WTC11 (cell line): ENCODE measurements around the gene ZNF860. TPM values are rescaled to one million over a fixed set of nuclear protein-coding genes. Genes with fewer than 3 reads are reported as not detected.

Source experiments
- CBFB ChIP-seq: sonication (generic); formaldehyde crosslinking; IDR thresholded peaks from 2 replicates; pipeline ENCODE4 v1.8.1; 2022; ENCODE audit warnings: mild to moderate bottlenecking, low read depth, missing genetic modification reagents
- CDX4 ChIP-seq: fragments of 250-450 bp; sonication (Bioruptor Pico); IDR thresholded peaks from 2 replicates; pipeline ENCODE4 v1.9.0; 2021; ENCODE audit warnings: moderate library complexity, mild to moderate bottlenecking, inconsistent platforms, borderline replicate concordance
- CREB1 ChIP-seq: sonication (generic); formaldehyde crosslinking; IDR thresholded peaks from 2 replicates; pipeline ENCODE4 v1.8.0; 2023; ENCODE audit warnings: mild to moderate bottlenecking, missing genetic modification reagents
- FOXK1 ChIP-seq: sonication (generic); formaldehyde crosslinking; IDR thresholded peaks from 2 replicates; pipeline ENCODE4 v1.8.0; 2022; ENCODE audit warnings: mild to moderate bottlenecking, moderate library complexity, missing genetic modification reagents
- FOXP1 ChIP-seq: sonication (generic); formaldehyde crosslinking; IDR thresholded peaks from 2 replicates; pipeline ENCODE4 v1.8.0; 2022; ENCODE audit warnings: missing genetic modification reagents, mild to moderate bottlenecking, moderate library complexity, borderline replicate concordance
- IRF2 ChIP-seq: sonication (generic); formaldehyde crosslinking; IDR thresholded peaks from 2 replicates; pipeline ENCODE4 v1.8.0; 2022; ENCODE audit warnings: low read depth, missing genetic modification reagents, borderline replicate concordance
- KAT7 ChIP-seq: sonication (generic); formaldehyde crosslinking; IDR thresholded peaks from 2 replicates; pipeline ENCODE4 v1.8.1; 2023; ENCODE audit warnings: missing genetic modification reagents, mild to moderate bottlenecking, borderline replicate concordance
- NFE2L1 ChIP-seq: sonication (generic); formaldehyde crosslinking; IDR thresholded peaks from 2 replicates; pipeline ENCODE4 v1.8.1; 2023; ENCODE audit warnings: missing genetic modification reagents
- NR3C1 ChIP-seq: sonication (generic); formaldehyde crosslinking; conservative IDR thresholded peaks from 2 replicates; pipeline ENCODE4 v1.8.1; 2023; ENCODE audit warnings: low read depth, mild to moderate bottlenecking, missing genetic modification reagents
- OVOL2 ChIP-seq: fragments of 250-450 bp; sonication (Bioruptor Pico); IDR thresholded peaks from 2 replicates; pipeline ENCODE4 v1.9.0; 2021; ENCODE audit warnings: mild to moderate bottlenecking, borderline replicate concordance
- PRDM15 ChIP-seq: sonication (generic); formaldehyde crosslinking; IDR thresholded peaks from 2 replicates; pipeline ENCODE4 v1.8.0; 2022; ENCODE audit warnings: missing genetic modification reagents
- RELA ChIP-seq: sonication (generic); formaldehyde crosslinking; IDR thresholded peaks from 2 replicates; pipeline ENCODE4 v1.8.1; 2022; ENCODE audit warnings: missing genetic modification reagents, mild to moderate bottlenecking, borderline replicate concordance
- TCF7 ChIP-seq: sonication (generic); formaldehyde crosslinking; IDR thresholded peaks from 2 replicates; pipeline ENCODE4 v1.8.0; 2022; ENCODE audit warnings: mild to moderate bottlenecking, low read depth, missing genetic modification reagents, moderate library complexity
- TEAD1 ChIP-seq: sonication (generic); formaldehyde crosslinking; IDR thresholded peaks from 2 replicates; pipeline ENCODE4 v1.8.0; 2022; ENCODE audit warnings: mild to moderate bottlenecking, missing genetic modification reagents
- TP53 ChIP-seq: sonication (generic); formaldehyde crosslinking; IDR thresholded peaks from 2 replicates; pipeline ENCODE4 v1.8.1; 2023; ENCODE audit warnings: mild to moderate bottlenecking, missing genetic modification reagents
- ZNF138 ChIP-seq: sonication (generic); formaldehyde crosslinking; conservative IDR thresholded peaks from 2 replicates; pipeline ENCODE4 v1.8.1; 2022; ENCODE audit warnings: mild to moderate bottlenecking, moderate library complexity, missing genetic modification reagents
- ZNF232 ChIP-seq: sonication (generic); formaldehyde crosslinking; IDR thresholded peaks from 2 replicates; pipeline ENCODE4 v1.8.0; 2022; ENCODE audit warnings: mild to moderate bottlenecking, missing genetic modification reagents
- ZNF423 ChIP-seq: fragments of 250-450 bp; sonication (Bioruptor Pico); IDR thresholded peaks from 2 replicates; pipeline ENCODE4 v2.1.2; 2022; ENCODE audit warnings: mild to moderate bottlenecking, moderate library complexity
- total RNA-seq: library from RNA; stranded (reverse); gene quantifications from 3 replicates; pipeline ENCODE4 v1.2.3, GENCODE V29; 2021
- TF ChIP-seq, protein P1 (sequence below): sonication (generic); formaldehyde crosslinking; IDR thresholded peaks from 2 replicates; pipeline ENCODE4 v1.8.0; 2022; ENCODE audit warnings: mild to moderate bottlenecking, missing genetic modification reagents
- TF ChIP-seq, protein P2 (sequence below): fragments of 250-450 bp; sonication (Bioruptor Pico); IDR thresholded peaks from 2 replicates; pipeline ENCODE4 v1.9.0; 2021; ENCODE audit warnings: mild to moderate bottlenecking, borderline replicate concordance
- TF ChIP-seq, protein P3 (sequence below): sonication (generic); formaldehyde crosslinking; IDR thresholded peaks from 2 replicates; pipeline ENCODE4 v1.8.1; 2022; ENCODE audit warnings: mild to moderate bottlenecking, moderate library complexity, missing genetic modification reagents
- TF ChIP-seq, protein P4 (sequence below): sonication (generic); formaldehyde crosslinking; conservative IDR thresholded peaks from 2 replicates; pipeline ENCODE4 v1.8.1; 2023; ENCODE audit warnings: mild to moderate bottlenecking, low read depth, missing genetic modification reagents, moderate library complexity

Gene ZNF860
- total RNA-seq, 1 experiment from 2014 or later = 6.5 TPM

DNA sequence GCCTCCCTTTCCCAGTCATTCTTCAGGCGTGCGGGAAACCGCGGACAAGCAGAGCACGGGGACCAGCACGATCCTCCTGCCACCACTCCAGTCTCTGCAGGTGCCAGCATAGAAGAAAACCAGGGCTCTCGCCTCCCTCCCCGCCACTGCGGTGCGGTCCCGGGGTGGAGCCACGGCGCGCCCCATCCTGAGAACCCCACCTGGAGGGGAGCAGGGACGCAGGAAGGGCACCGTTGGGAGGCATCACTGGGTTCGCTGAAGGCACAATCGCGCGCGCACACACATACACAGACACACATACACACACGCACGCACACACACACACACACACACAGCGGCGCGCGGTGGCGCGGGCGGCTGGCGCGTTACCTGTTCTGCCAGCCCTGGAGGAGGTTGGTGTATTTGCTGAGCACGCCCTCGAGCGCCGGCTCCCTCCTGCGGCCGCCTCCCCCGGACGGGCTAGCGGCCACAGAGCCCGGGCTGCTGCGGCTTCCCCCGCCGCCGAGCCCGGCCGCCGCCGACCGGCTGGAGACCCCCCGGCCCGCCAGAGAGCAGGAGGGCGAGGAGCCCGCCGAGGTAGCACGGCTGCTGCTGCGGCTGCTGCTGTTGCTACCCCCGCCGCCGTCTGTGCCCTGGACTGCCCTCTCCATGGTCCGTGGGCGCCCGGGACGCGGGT is 882 bp upstream of the ZNF860 start (continued):
- TF ChIP-seq, protein P1, sequence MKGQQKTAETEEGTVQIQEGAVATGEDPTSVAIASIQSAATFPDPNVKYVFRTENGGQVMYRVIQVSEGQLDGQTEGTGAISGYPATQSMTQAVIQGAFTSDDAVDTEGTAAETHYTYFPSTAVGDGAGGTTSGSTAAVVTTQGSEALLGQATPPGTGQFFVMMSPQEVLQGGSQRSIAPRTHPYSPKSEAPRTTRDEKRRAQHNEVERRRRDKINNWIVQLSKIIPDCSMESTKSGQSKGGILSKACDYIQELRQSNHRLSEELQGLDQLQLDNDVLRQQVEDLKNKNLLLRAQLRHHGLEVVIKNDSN = 0 out of 2 replicates have a peak, but pooled peaks have one; percentile 25
- TF ChIP-seq RELA (CRISPR knock-in tag) (0 out of 2 replicates have a peak, but pooled peaks have one; percentile 68), NR3C1 (CRISPR knock-in tag) (peak; percentile 91; the same call in 1 of the 2 replicates), IRF2 (CRISPR knock-in tag) (0 out of 2 replicates have a peak, but pooled peaks have one; percentile 15), OVOL2 (CRISPR knock-in tag) (no peak), TP53 (CRISPR knock-in tag) (0 out of 2 replicates have a peak, but pooled peaks have one; percentile 60), CBFB (0 out of 2 replicates have a peak, but pooled peaks have one; percentile 48), CDX4 (no peak), PRDM15 (peak; percentile 46; the same call in 1 of the 2 replicates), FOXK1 (CRISPR knock-in tag) (peak; percentile 5; the same call in 1 of the 2 replicates), NFE2L1 (CRISPR knock-in tag) (peak; percentile 79; the same call in 1 of the 2 replicates), ZNF232 (CRISPR knock-in tag) (0 out of 2 replicates have a peak, but pooled peaks have one; percentile 71), TEAD1 (no peak; the same call in 1 of the 2 replicates), KAT7 (CRISPR knock-in tag) (peak; percentile 91), TCF7 (CRISPR knock-in tag) (no peak; the same call in 1 of the 2 replicates), CREB1 (0 out of 2 replicates have a peak, but pooled peaks have one; percentile 12), ZNF138 (CRISPR knock-in tag) (no peak; the same call in 1 of the 2 replicates), FOXP1 (CRISPR knock-in tag) (peak; percentile 21; the same call in 1 of the 2 replicates), ZNF423 (CRISPR knock-in tag) (peak; percentile 68)
- TF ChIP-seq, protein P2, sequence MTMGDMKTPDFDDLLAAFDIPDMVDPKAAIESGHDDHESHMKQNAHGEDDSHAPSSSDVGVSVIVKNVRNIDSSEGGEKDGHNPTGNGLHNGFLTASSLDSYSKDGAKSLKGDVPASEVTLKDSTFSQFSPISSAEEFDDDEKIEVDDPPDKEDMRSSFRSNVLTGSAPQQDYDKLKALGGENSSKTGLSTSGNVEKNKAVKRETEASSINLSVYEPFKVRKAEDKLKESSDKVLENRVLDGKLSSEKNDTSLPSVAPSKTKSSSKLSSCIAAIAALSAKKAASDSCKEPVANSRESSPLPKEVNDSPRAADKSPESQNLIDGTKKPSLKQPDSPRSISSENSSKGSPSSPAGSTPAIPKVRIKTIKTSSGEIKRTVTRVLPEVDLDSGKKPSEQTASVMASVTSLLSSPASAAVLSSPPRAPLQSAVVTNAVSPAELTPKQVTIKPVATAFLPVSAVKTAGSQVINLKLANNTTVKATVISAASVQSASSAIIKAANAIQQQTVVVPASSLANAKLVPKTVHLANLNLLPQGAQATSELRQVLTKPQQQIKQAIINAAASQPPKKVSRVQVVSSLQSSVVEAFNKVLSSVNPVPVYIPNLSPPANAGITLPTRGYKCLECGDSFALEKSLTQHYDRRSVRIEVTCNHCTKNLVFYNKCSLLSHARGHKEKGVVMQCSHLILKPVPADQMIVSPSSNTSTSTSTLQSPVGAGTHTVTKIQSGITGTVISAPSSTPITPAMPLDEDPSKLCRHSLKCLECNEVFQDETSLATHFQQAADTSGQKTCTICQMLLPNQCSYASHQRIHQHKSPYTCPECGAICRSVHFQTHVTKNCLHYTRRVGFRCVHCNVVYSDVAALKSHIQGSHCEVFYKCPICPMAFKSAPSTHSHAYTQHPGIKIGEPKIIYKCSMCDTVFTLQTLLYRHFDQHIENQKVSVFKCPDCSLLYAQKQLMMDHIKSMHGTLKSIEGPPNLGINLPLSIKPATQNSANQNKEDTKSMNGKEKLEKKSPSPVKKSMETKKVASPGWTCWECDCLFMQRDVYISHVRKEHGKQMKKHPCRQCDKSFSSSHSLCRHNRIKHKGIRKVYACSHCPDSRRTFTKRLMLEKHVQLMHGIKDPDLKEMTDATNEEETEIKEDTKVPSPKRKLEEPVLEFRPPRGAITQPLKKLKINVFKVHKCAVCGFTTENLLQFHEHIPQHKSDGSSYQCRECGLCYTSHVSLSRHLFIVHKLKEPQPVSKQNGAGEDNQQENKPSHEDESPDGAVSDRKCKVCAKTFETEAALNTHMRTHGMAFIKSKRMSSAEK (CRISPR knock-in tag) = no peak
- TF ChIP-seq, protein P3, sequence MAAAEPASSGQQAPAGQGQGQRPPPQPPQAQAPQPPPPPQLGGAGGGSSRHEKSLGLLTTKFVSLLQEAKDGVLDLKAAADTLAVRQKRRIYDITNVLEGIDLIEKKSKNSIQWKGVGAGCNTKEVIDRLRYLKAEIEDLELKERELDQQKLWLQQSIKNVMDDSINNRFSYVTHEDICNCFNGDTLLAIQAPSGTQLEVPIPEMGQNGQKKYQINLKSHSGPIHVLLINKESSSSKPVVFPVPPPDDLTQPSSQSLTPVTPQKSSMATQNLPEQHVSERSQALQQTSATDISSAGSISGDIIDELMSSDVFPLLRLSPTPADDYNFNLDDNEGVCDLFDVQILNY (CRISPR knock-in tag) = peak; percentile 35; the same call in 1 of the 2 replicates
- TF ChIP-seq, protein P4, sequence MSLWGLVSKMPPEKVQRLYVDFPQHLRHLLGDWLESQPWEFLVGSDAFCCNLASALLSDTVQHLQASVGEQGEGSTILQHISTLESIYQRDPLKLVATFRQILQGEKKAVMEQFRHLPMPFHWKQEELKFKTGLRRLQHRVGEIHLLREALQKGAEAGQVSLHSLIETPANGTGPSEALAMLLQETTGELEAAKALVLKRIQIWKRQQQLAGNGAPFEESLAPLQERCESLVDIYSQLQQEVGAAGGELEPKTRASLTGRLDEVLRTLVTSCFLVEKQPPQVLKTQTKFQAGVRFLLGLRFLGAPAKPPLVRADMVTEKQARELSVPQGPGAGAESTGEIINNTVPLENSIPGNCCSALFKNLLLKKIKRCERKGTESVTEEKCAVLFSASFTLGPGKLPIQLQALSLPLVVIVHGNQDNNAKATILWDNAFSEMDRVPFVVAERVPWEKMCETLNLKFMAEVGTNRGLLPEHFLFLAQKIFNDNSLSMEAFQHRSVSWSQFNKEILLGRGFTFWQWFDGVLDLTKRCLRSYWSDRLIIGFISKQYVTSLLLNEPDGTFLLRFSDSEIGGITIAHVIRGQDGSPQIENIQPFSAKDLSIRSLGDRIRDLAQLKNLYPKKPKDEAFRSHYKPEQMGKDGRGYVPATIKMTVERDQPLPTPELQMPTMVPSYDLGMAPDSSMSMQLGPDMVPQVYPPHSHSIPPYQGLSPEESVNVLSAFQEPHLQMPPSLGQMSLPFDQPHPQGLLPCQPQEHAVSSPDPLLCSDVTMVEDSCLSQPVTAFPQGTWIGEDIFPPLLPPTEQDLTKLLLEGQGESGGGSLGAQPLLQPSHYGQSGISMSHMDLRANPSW = no peak
- TF ChIP-seq, all 79 proteins: peak for 23
